ENCODE measurements around the gene BMERB1.
"Not testable (repeated sequence)": the region's sequence is repeated elsewhere in the genome, so short reads cannot be mapped to it uniquely, and the experiment has no call there.

The BMERB1 gene

DNA sequence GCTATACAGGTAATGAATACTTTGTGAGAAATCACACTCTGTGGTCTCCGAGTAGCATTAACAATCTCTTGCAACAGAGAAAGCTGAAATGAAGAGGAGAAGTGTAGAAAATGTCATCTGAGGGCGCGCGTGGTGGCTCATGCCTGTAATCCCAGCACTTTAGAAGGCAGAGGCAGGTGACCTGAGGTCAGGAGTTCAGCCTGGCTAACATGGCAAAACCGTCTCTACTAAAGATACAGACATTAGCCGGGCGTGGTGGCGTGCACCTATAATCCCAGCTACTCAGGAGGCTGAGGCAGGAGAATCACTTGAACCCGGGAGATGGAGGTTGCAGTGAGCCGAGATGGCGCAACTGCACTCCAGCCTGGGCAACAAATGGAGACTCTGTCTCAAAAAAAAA is 20.5 kb downstream of the BMERB1 start:
- ATAC-seq (replicated peaks; ENCODE audit: extremely low read depth, poor library complexity, severe bottlenecking); H3K27ac Mint-ChIP-seq (ENCODE audit: low read depth); H3K4me3 Mint-ChIP-seq; DNase-seq (ENCODE audit: low spot score in 2 of 2); H3K4me1 Mint-ChIP-seq; H3K9me3 Mint-ChIP-seq; H3K27me3 Mint-ChIP-seq; H3K36me3 Mint-ChIP-seq (ENCODE audit: insufficient read depth): not testable (repeated sequence)

DNA sequence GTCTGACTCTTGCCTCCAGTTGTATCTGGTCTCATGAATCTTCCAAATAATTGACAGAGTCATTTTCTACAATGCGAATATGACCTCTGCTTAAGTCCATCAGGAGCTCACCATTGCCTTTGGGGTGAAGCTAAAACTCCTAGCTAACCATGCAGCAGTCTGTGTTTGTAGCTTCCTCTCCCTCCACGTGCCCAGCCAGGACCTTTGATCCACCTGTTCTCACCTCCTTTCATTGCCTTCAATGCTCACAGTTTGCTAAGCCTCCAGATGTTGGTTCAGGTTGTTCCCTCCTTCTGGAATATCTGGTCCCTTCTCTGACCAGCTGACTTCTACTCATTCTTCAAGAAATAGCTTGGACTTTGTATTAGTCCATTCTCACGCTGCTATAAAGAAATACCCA is 23.0 kb downstream of the BMERB1 start:
- Mint-ChIP-seq H3K4me3 (no peak overlapping the region), H3K9me3 (no peaks in the 10 kb centered on the region), H3K27me3 (no peaks in the 10 kb centered on the region), H3K4me1 (no peaks in the 10 kb centered on the region), H3K27ac (ENCODE audit: low read depth) (no peak overlapping the region), H3K36me3 (ENCODE audit: insufficient read depth) (no peaks in the 10 kb centered on the region)
- ATAC-seq (replicated peaks; ENCODE audit: extremely low read depth, poor library complexity, severe bottlenecking) (no peak), DNase-seq (ENCODE audit: low spot score in 2 of 2) (no peak)

DNA sequence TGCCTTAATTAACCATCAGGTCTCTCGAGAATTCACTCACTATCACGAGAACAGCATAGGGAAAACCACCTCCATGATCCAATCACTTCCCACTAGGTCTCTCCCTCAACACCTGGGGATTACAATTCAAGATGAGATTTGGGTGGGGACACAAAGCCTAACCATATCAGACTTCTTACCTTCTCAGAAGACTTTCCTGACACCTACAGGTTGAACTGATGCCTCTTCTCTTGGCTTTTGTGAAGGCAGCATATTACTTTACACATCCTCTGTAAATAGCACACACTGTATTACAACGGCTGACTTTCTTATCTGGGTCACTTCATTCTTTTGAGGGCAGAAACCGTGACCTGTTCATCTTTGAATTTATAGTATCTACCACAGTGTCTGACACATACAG is 23.6 kb downstream of the BMERB1 start:
- Mint-ChIP-seq H3K36me3 (ENCODE audit: insufficient read depth) (no peaks in the 10 kb centered on the region), H3K27me3 (no peaks in the 10 kb centered on the region), H3K9me3 (no peaks in the 10 kb centered on the region), H3K4me3 (no peak overlapping the region), H3K27ac (ENCODE audit: low read depth) (no peak overlapping the region), H3K4me1 (no peaks in the 10 kb centered on the region)
- DNase-seq (ENCODE audit: low spot score in 2 of 2) (no peak), ATAC-seq (replicated peaks; ENCODE audit: extremely low read depth, poor library complexity, severe bottlenecking) (no peak)

DNA sequence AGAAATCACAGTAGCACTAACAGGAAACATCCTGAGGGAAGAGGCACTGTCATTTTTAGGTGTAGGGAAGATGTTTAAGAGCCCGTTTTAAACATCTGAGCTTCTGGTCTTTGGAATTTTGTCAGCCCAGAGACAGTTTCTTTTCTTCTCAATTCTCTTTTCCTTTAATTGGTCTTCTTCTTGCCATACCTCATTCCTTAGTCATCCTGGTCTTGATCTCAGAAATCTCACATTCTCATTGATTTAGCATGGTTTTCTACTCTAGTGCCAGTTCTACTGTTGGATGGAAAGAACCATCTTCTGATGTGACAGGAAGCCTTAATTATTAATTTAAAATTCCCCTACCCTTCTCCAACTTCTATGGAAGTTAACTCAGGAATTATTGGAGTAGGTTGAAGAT is 25.4 kb downstream of the BMERB1 start:
- Mint-ChIP-seq H3K9me3 (no peaks in the 10 kb centered on the region), H3K36me3 (ENCODE audit: insufficient read depth) (no peaks in the 10 kb centered on the region), H3K27ac (ENCODE audit: low read depth) (no peak overlapping the region), H3K27me3 (no peaks in the 10 kb centered on the region), H3K4me1 (no peaks in the 10 kb centered on the region), H3K4me3 (no peak overlapping the region)
- ATAC-seq (replicated peaks; ENCODE audit: extremely low read depth, poor library complexity, severe bottlenecking) (no peak), DNase-seq (ENCODE audit: low spot score in 2 of 2) (no peak)

DNA sequence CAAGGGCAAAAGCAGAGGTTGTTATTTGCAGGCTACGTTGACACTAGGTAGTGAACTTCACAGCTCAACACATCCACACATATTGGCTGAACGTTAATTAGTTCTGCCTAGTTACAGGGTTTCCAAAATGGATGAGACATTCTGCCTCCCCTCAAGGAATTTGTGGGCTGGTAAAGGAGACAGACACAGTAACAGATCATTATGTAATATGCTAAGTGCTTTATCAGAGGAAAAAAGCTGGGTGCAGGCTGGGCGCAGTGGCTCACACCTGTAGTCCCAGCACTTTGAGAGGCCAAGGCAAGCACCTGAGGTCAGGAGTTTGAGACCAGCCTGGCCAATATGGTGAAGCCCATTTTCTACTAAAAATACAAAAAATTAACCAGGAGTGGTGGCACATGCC is 26.2 kb downstream of the BMERB1 start:
- no peak for DNase-seq (ENCODE audit: low spot score in 2 of 2)
- H3K27ac Mint-ChIP-seq (ENCODE audit: low read depth): no peak overlapping the region
- H3K27me3 Mint-ChIP-seq: no peaks in the 10 kb centered on the region
- ATAC-seq (replicated peaks; ENCODE audit: extremely low read depth, poor library complexity, severe bottlenecking): no peak
- no peak overlapping the region for H3K4me3 Mint-ChIP-seq
- H3K4me1 Mint-ChIP-seq: no peaks in the 10 kb centered on the region
- no peaks in the 10 kb centered on the region for H3K36me3 Mint-ChIP-seq (ENCODE audit: insufficient read depth)
- H3K9me3 Mint-ChIP-seq: no peaks in the 10 kb centered on the region

DNA sequence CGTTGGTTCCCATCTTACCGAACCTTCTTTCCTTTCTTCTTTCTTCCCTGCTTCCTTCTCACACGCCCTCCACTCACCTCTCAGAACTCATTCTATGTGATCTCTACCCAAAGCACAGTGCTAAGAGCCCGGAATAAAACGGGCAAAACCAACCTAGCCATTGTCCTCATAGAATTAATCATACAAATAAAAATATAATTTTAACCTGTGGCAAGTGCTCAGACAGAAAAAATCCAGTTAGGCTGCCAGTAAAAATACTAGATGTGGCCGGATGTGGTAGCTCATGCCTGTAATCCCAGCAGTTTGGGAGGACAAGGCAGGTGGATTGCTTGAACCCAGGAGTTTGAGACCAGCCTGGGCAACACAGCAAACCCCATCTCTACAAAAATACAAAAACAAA is 27.0 kb downstream of the BMERB1 start:
- H3K27me3 Mint-ChIP-seq: no peaks in the 10 kb centered on the region
- H3K36me3 Mint-ChIP-seq (ENCODE audit: insufficient read depth): no peaks in the 10 kb centered on the region
- DNase-seq (ENCODE audit: low spot score in 2 of 2) (no peak), ATAC-seq (replicated peaks; ENCODE audit: extremely low read depth, poor library complexity, severe bottlenecking) (no peak)
- no peak overlapping the region for H3K27ac Mint-ChIP-seq (ENCODE audit: low read depth)
- no peaks in the 10 kb centered on the region for H3K4me1 Mint-ChIP-seq
- no peak overlapping the region for H3K4me3 Mint-ChIP-seq
- no peaks in the 10 kb centered on the region for H3K9me3 Mint-ChIP-seq

DNA sequence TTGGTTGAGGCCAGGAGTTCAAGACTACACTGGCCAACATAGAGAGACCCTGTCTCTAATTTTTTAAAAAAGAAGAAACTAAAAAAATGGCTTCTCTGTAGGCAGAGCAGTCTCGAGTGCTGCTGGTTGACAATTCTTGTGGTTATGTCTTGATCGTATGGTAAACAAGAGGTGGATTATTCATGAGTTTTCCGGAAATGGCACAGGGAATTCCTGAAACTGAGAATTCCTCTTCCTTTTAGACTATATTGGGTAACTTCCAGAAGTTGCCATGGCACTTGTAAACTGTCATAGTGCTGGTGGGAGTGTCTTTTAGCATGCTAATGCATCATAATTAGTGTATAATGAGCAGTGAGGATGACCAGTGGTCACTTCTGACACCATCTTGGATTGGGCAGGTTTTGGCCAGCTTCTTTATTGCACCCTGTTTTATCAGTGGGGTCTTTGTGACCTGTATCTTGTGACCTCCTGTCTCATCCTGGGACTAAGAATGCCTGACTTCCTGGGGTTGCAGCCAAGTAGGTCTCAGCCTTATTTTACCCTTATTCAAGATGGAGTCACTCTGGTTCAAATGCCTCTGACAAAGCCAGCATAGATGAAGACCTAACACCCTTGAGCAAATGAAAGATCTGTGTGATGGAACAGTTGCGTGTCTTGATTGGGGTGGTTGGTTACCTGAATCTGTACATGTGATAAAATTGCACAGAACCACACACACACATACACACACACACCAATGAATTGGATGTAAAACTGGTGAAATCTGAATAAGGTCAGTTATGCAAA is 30.2 kb downstream of the BMERB1 start:
- no peaks in the 10 kb centered on the region for H3K9me3 Mint-ChIP-seq
- ATAC-seq (replicated peaks; ENCODE audit: extremely low read depth, poor library complexity, severe bottlenecking) (no peak), DNase-seq (ENCODE audit: low spot score in 2 of 2) (no peak)
- no peaks in the 10 kb centered on the region for H3K4me1 Mint-ChIP-seq
- no peak overlapping the region for H3K27ac Mint-ChIP-seq (ENCODE audit: low read depth)
- no peaks in the 10 kb centered on the region for H3K27me3 Mint-ChIP-seq
- H3K36me3 Mint-ChIP-seq (ENCODE audit: insufficient read depth): no peaks in the 10 kb centered on the region
- H3K4me3 Mint-ChIP-seq: no peak overlapping the region

DNA sequence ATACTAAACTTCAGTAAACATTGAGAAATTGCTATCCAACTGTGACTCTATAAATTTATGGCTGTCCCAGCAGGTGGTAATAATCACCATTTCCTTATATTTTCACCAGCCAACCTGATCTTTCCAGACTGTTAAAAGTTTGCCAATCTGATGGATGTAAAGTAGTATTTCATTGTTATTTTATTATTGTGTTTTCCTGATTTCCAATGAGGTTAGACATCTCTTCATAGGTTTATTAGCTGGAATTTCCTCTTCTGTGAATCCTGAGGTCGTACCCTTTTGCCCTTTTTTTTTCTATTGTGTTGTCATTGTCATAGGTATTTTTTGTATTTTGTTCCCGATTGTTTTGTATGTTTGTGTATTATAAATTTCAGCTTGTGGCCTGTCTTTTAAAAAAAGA is 31.7 kb downstream of the BMERB1 start:
- Mint-ChIP-seq H3K4me1 (no peaks in the 10 kb centered on the region), H3K36me3 (ENCODE audit: insufficient read depth) (no peaks in the 10 kb centered on the region), H3K27ac (ENCODE audit: low read depth) (no peak overlapping the region), H3K9me3 (no peaks in the 10 kb centered on the region), H3K4me3 (no peak overlapping the region), H3K27me3 (no peaks in the 10 kb centered on the region)
- ATAC-seq (replicated peaks; ENCODE audit: extremely low read depth, poor library complexity, severe bottlenecking) (no peak), DNase-seq (ENCODE audit: low spot score in 2 of 2) (no peak)

DNA sequence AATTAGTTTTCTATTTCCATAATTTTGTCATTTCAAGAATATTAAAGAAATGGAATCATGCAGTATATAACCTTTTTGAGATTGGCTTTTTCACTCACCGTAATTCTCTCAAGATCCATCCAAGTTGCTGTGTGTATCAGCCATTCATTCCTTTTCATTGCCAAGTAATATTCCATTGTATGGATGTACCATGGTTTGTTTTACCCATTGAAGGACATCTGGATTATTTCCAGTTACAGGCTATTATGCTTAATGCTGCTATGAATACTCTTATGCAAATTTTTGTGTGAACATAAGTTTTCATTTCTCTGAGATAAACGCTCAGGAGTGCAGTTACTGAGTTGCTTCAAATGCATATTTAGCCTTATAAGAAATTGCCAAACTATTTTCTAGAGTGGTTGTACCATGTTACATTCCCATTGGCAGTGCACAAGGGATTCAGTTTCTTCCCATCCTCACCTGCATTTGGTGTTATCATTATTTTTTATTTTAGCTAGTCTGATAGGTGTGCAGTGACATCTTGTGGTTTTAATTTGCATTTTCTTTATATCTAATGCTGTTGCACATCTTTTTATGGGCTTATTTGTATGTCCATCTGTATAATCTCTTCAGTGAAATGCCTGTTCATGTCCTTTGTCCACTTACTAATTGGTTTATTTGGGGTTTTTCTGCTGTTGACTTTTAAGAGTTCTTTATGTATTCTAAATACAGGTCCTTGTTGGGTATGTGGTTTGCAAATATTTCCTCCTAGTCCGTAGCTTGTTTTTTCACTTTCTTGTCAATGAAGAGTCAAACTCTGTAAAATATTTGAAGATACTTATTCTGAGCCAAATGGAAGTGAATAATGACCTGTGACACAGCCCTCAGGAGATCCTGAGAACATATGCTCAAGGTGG is 32.7 kb downstream of the BMERB1 start:
- H3K4me3 Mint-ChIP-seq: no peak overlapping the region
- H3K9me3 Mint-ChIP-seq: no peaks in the 10 kb centered on the region
- DNase-seq (ENCODE audit: low spot score in 2 of 2): no peak
- H3K4me1 Mint-ChIP-seq: no peaks in the 10 kb centered on the region
- no peak for ATAC-seq (replicated peaks; ENCODE audit: extremely low read depth, poor library complexity, severe bottlenecking)
- no peak overlapping the region for H3K27ac Mint-ChIP-seq (ENCODE audit: low read depth)
- H3K27me3 Mint-ChIP-seq: no peaks in the 10 kb centered on the region
- no peaks in the 10 kb centered on the region for H3K36me3 Mint-ChIP-seq (ENCODE audit: insufficient read depth)

DNA sequence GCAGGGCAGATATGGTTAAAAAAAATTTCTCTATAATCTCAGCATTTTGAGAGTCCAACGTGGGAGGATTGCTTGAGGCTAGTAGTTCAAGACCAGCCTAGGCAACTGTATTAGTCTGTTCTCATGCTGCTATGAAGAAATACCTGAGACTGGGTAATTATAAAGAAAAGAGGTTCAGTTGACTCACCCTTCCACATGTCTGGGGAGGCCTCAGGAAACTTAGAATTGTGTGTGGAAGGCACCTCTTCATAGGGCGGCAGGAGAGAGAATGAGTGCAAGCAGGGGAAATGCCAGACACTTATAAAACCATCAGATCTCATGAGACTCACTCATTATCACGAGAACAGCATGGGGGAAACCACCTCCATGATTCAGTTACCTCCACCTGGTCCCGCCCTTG is 42.6 kb downstream of the BMERB1 start:
- H3K4me3 Mint-ChIP-seq; H3K4me1 Mint-ChIP-seq; H3K27me3 Mint-ChIP-seq; H3K9me3 Mint-ChIP-seq; H3K36me3 Mint-ChIP-seq (ENCODE audit: insufficient read depth); DNase-seq (ENCODE audit: low spot score in 2 of 2); H3K27ac Mint-ChIP-seq (ENCODE audit: low read depth); ATAC-seq (replicated peaks; ENCODE audit: extremely low read depth, poor library complexity, severe bottlenecking): not testable (repeated sequence)

DNA sequence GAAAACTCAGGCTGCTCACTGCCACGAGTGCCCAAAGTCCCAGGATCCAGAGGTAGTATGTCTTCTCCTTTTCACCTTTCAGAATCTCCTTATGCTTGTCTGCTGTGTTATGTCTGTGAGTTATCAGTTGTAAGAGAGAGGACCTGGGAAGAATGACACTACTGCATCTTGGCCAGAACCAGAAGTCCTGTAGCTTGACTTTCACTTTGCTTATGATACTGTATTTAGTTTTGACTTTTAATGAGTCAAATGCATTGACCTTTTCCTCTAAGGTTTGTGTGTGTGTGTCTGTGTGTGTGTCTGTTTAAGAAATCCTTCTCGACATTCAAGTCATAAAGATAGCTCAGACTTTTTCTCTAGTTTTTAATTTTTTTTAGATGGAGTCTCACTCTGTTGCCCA is 43.4 kb downstream of the BMERB1 start:
- DNase-seq (ENCODE audit: low spot score in 2 of 2): no peak
- Mint-ChIP-seq H3K27me3 (no peaks in the 10 kb centered on the region), H3K9me3 (no peaks in the 10 kb centered on the region), H3K27ac (ENCODE audit: low read depth) (no peak overlapping the region), H3K4me3 (no peak overlapping the region), H3K36me3 (ENCODE audit: insufficient read depth) (peaks cover 3% of the 10 kb centered on the region), H3K4me1 (peaks cover 15% of the 10 kb centered on the region)
- no peak for ATAC-seq (replicated peaks; ENCODE audit: extremely low read depth, poor library complexity, severe bottlenecking)

DNA sequence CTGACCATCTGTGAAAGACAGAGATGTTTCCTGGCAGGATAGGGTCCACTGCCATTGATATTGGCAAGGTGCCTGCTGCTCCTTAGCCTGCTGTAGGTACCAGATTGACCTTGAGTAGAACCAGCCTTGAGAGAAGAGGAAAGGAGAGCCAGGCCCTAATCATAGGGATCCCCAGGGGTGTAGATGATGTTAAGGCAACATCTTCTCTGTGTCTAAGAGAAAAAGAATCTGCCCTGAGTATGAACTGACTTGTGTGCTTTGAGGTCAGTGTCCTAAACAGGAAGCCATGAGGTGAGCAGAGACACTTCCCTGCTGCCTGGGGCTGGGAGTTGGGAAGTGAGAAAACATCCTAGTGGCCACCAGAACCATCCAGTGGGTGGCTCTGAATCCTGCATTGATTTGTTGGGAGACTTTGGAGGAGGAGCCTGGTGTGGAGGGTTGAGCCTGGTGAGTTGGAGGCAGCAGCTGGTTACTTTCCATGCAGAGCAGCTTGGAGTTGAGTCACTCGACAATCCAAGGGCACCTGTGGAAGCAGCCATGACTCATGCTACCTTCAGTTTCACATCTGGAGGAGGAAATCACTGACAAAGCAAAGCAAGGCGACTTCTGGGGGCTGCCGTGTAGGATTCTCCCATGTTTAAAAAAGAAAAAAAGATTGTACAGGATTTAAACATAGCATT is 47.8 kb downstream of the BMERB1 start:
- no peak for ATAC-seq (replicated peaks; ENCODE audit: extremely low read depth, poor library complexity, severe bottlenecking)
- peaks cover 11% of the 10 kb centered on the region for H3K4me1 Mint-ChIP-seq

More for the DNA sequence above, 47.8 kb downstream of the BMERB1 start:
- H3K4me3 Mint-ChIP-seq: no peak overlapping the region
- H3K9me3 Mint-ChIP-seq: no peaks in the 10 kb centered on the region
- no peak overlapping the region for H3K27ac Mint-ChIP-seq (ENCODE audit: low read depth)
- peaks cover 2% of the 10 kb centered on the region for H3K36me3 Mint-ChIP-seq (ENCODE audit: insufficient read depth)
- no peaks in the 10 kb centered on the region for H3K27me3 Mint-ChIP-seq
- DNase-seq (ENCODE audit: low spot score in 2 of 2): no peak
